ENCODE measurements around the gene PTTG1IP. TPM values are rescaled to one million over a fixed set of nuclear protein-coding genes. Genes with fewer than 3 reads are reported as not detected.

The PTTG1IP gene
- total and polyA plus RNA-seq, 2 of the 13 experiments (the other 11 are each of a cell fraction or from before 2014, with no cell fraction given): 161 to 700 TPM

DNA sequence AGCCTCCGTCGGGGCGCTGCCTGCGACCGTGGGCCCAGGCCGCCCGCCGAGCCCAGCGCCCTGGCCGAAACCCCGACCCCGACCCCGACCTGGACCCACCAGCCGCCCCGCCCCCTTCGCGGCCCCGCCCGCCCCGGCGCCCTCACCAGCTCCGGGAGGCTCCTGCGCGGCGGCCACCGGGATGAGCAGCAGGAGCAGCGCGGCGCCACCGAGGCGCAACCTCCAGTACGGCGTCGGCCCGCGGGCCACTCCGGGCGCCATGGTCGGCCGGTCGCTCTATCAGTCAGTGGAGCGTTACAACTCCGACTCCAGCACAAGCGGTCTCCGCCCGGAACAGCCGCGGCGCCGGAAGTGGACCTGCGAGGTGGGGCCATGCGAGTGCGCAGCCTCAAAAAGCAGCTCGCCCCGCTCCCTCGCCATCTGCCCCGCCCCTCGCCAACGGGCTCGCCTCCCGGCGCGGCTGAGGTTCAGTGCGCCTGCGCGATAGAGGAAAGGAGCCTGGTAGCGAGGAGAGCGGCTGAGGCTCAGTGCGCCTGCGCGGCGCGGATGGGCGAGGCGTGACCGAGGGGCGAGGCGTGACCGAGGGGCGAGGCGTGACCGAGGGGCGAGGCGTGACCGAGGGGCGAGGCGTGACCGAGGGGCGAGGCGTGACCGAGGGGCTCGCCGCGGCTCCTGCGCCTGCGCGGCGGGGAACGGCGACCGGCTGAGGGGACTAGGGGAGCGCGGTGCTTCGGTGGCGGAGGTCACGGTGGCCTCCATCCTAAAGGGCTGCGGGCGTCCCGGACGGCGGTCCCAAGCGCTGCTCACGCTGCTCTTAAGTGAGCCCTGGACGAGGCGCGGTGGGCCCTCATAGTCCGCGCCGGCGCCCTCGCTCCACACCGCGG lies at the start of gene PTTG1IP (continued):
- TF ChIP-seq RBM39 (IDR thresholded peaks at IDR 0.05; ENCODE audit: low read depth, low read length, poor library complexity, severe bottlenecking) (no peak), FIP1L1 (IDR thresholded peaks at IDR 0.05; ENCODE audit: borderline replicate concordance, insufficient read depth, low read depth, low read length) (no peak), ZBTB20 (CRISPR knock-in tag; IDR thresholded peaks at IDR 0.05; ENCODE audit: borderline replicate concordance, low read depth) (0 out of 2 replicates have a peak, but pooled peaks have one; percentile 2), ZKSCAN5 (CRISPR knock-in tag; IDR thresholded peaks at IDR 0.05) (no peak), ZBTB21 (CRISPR knock-in tag; IDR thresholded peaks at IDR 0.05) (no peak), NFE2 (CRISPR knock-in tag; IDR thresholded peaks at IDR 0.05) (no peak), ZBTB7B (CRISPR knock-in tag; IDR thresholded peaks at IDR 0.05) (0 out of 2 replicates have a peak, but pooled peaks have one; percentile 39), ZNF670 (CRISPR knock-in tag; IDR thresholded peaks at IDR 0.05; ENCODE audit: borderline replicate concordance) (no peak; the same call in 1 of the 2 replicates), PPARG (CRISPR knock-in tag; conservative IDR thresholded peaks at IDR 0.05) (no peak), ZFP41 (CRISPR knock-in tag; IDR thresholded peaks at IDR 0.05; ENCODE audit: borderline replicate concordance) (no peak), ZNF335 (CRISPR knock-in tag; IDR thresholded peaks at IDR 0.05) (no peak), PRDM10 (CRISPR knock-in tag; IDR thresholded peaks at IDR 0.05; ENCODE audit: low read depth) (no peak), ELF1 (CRISPR knock-in tag; IDR thresholded peaks at IDR 0.05) (peak; percentile 81), PTBP1 (IDR thresholded peaks at IDR 0.05; ENCODE audit: low read depth, low read length, poor library complexity, severe bottlenecking) (no peak), ZNF546 (CRISPR knock-in tag; conservative IDR thresholded peaks at IDR 0.05) (peak; percentile 90), RFXAP (CRISPR knock-in tag; IDR thresholded peaks at IDR 0.05; ENCODE audit: borderline replicate concordance) (no peak; the same call in 1 of the 2 replicates), CAMTA2 (CRISPR knock-in tag; IDR thresholded peaks at IDR 0.05; ENCODE audit: borderline replicate concordance) (no peak), AGO1 (IDR thresholded peaks at IDR 0.05; ENCODE audit: low read depth, low read length, poor library complexity, severe bottlenecking) (no peak), NRL (CRISPR knock-in tag; IDR thresholded peaks at IDR 0.05; ENCODE audit: borderline replicate concordance) (no peak)
- TF ChIP-seq, protein P1, sequence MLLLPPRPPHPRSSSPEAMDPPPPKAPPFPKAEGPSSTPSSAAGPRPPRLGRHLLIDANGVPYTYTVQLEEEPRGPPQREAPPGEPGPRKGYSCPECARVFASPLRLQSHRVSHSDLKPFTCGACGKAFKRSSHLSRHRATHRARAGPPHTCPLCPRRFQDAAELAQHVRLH (CRISPR knock-in tag; IDR thresholded peaks at IDR 0.05; ENCODE audit: borderline replicate concordance, low read depth): peak; percentile 87; the same call in 1 of the 2 replicates
- TF ChIP-seq, protein P2, sequence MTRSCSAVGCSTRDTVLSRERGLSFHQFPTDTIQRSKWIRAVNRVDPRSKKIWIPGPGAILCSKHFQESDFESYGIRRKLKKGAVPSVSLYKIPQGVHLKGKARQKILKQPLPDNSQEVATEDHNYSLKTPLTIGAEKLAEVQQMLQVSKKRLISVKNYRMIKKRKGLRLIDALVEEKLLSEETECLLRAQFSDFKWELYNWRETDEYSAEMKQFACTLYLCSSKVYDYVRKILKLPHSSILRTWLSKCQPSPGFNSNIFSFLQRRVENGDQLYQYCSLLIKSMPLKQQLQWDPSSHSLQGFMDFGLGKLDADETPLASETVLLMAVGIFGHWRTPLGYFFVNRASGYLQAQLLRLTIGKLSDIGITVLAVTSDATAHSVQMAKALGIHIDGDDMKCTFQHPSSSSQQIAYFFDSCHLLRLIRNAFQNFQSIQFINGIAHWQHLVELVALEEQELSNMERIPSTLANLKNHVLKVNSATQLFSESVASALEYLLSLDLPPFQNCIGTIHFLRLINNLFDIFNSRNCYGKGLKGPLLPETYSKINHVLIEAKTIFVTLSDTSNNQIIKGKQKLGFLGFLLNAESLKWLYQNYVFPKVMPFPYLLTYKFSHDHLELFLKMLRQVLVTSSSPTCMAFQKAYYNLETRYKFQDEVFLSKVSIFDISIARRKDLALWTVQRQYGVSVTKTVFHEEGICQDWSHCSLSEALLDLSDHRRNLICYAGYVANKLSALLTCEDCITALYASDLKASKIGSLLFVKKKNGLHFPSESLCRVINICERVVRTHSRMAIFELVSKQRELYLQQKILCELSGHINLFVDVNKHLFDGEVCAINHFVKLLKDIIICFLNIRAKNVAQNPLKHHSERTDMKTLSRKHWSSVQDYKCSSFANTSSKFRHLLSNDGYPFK (CRISPR knock-in tag; IDR thresholded peaks at IDR 0.05; ENCODE audit: borderline replicate concordance): no peak

All from HepG2 (cell line).